DOHH2 (cell line): ENCODE data around the gene PES1.

Source experiments
- CTCF ChIP-seq: fragments of 200-600 bp; sonication (generic); IDR thresholded peaks from one replicate; pipeline ENCODE4 v1.5.1; 2014; ENCODE audit warnings: antibody characterized with exemption, mild to moderate bottlenecking, low read depth, low read length; ENCODE audit not compliant: poor library complexity, severe bottlenecking
- EZH2phosphoT487 ChIP-seq: fragments of 200-600 bp; sonication (generic); IDR thresholded peaks from 2 replicates; pipeline ENCODE4 v1.6.1; 2017; ENCODE audit warnings: borderline replicate concordance, mild to moderate bottlenecking, antibody characterized with exemption, low read length, moderate library complexity, mixed read lengths

GRCh38 chr22:30555282-30556210 is 36.2 kb downstream of the PES1 start:
- TF ChIP-seq CTCF (no peak), EZH2phosphoT487 (no peak)
